HepG2 (cell line): Measurements from ENCODE around the gene FBXO2. TPM values are rescaled to one million over a fixed set of nuclear protein-coding genes. Genes with fewer than 3 reads are reported as not detected.

Experiments
- CCDC6 ChIP-seq: sonication (generic); formaldehyde crosslinking; IDR thresholded peaks from 2 replicates; pipeline ENCODE4 v1.8.1; 2022; ENCODE audit warnings: mild to moderate bottlenecking, missing genetic modification reagents, moderate library complexity
- FOXM1 ChIP-seq: sonication (generic); formaldehyde crosslinking; IDR thresholded peaks from 2 replicates; pipeline ENCODE4 v1.5.0; 2020; ENCODE audit warnings: missing genetic modification reagents
- HMG20A ChIP-seq: IDR thresholded peaks from 2 replicates; pipeline ENCODE4 v1.6.1; 2016; ENCODE audit warnings: borderline replicate concordance
- KDM3A ChIP-seq: IDR thresholded peaks from 2 replicates; pipeline ENCODE4 v1.6.1; 2018; ENCODE audit warnings: low read depth, missing compliant biosample characterization
- MZF1 ChIP-seq: sonication (generic); formaldehyde crosslinking; IDR thresholded peaks from 2 replicates; pipeline ENCODE4 v1.8.1; 2023; ENCODE audit warnings: mild to moderate bottlenecking, missing genetic modification reagents, borderline replicate concordance
- SETDB1 ChIP-seq: sonication (generic); formaldehyde crosslinking; IDR thresholded peaks from 2 replicates; pipeline ENCODE4 v1.5.1; 2020; ENCODE audit warnings: missing genetic modification reagents, mild to moderate bottlenecking, borderline replicate concordance
- ZNF720 ChIP-seq: sonication (generic); formaldehyde crosslinking; IDR thresholded peaks from 2 replicates; pipeline ENCODE4 v1.4.0; 2020; ENCODE audit warnings: missing genetic modification reagents
- polyA plus RNA-seq, 8 experiments: library from polyadenylated mRNA; depleted of rRNA in 3 of 8; stranded (reverse) in 7 of 8; unstranded in 1 of 8; fragments of >200 nt; fragmentation: Illumina TruSeq in 4 of 8; extraction: Trizol in 4 of 8; gene quantifications; 2 replicates each; pipeline versions ENCODE4 v1.2.1 to v1.2.3, GENCODE V29; 2011 to 2016; ENCODE audit warnings: low read depth in 4 of 8, missing spikeins in 1 of 8, mixed read lengths in 1 of 8; ENCODE audit not compliant: insufficient read depth in 1 of 8
- total RNA-seq, 5 experiments: library from RNA; depleted of rRNA; stranded (reverse); fragments of >200 nt; fragmentation: Illumina TruSeq; extraction: Trizol; gene quantifications; 2 replicates each; pipeline ENCODE4 v1.2.3, GENCODE V29; 2016; ENCODE audit warnings: low read depth in 1 of 5
- TF ChIP-seq, protein P1 (sequence below): fragments of 450-650 bp; IDR thresholded peaks from 2 replicates; pipeline ENCODE4 v1.6.1; 2016
- TF ChIP-seq, protein P2 (sequence below): sonication (generic); formaldehyde crosslinking; IDR thresholded peaks from 2 replicates; pipeline ENCODE4 v1.8.1; 2023; ENCODE audit warnings: missing genetic modification reagents, mild to moderate bottlenecking, borderline replicate concordance
- TF ChIP-seq, protein P3 (sequence below): sonication (generic); formaldehyde crosslinking; IDR thresholded peaks from 2 replicates; pipeline ENCODE4 v1.4.0; 2020; ENCODE audit warnings: missing genetic modification reagents, low read depth, mild to moderate bottlenecking, borderline replicate concordance
- TF ChIP-seq, protein P4 (sequence below): sonication (generic); formaldehyde crosslinking; IDR thresholded peaks from 2 replicates; pipeline ENCODE4 v1.4.0; 2020; ENCODE audit warnings: missing genetic modification reagents

FBXO2 gene
- total and polyA plus RNA-seq, 2 of the 13 experiments (the other 11 are each of a cell fraction or from before 2014, with no cell fraction given) = 79.3 to 112 TPM

DNA sequence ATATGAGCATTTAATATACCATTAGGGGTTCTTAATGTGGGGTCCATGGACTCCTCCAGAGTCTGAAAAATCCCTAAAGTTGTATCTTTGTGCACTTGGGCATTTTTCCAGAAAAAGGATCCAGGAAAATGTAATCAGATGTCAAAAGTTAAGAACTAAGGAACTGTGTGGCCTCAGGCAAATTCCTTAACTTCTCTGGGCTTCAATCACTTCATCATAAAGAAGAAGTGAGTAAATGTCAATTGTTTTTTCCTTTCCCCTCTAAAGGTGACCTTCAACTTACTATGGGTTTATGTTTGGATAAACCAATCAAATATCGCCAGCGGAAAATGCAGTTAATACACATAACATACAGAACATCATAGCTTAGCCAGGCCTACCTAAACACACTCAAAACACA lies 24.2 kb upstream of the FBXO2 start (continued):
- TF ChIP-seq, protein P1, sequence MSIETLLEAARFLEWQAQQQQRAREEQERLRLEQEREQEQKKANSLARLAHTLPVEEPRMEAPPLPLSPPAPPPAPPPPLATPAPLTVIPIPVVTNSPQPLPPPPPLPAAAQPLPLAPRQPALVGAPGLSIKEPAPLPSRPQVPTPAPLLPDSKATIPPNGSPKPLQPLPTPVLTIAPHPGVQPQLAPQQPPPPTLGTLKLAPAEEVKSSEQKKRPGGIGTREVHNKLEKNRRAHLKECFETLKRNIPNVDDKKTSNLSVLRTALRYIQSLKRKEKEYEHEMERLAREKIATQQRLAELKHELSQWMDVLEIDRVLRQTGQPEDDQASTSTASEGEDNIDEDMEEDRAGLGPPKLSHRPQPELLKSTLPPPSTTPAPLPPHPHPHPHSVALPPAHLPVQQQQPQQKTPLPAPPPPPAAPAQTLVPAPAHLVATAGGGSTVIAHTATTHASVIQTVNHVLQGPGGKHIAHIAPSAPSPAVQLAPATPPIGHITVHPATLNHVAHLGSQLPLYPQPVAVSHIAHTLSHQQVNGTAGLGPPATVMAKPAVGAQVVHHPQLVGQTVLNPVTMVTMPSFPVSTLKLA = no peak
- TF ChIP-seq MZF1 (CRISPR knock-in tag) (no peak), SETDB1 (no peak), HMG20A (CRISPR knock-in tag) (no peak), KDM3A (CRISPR knock-in tag) (no peak), FOXM1 (CRISPR knock-in tag) (no peak), ZNF720 (no peak), CCDC6 (CRISPR knock-in tag) (no peak)
- TF ChIP-seq, protein P2, sequence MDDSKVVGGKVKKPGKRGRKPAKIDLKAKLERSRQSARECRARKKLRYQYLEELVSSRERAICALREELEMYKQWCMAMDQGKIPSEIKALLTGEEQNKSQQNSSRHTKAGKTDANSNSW = no peak
- TF ChIP-seq, protein P3, sequence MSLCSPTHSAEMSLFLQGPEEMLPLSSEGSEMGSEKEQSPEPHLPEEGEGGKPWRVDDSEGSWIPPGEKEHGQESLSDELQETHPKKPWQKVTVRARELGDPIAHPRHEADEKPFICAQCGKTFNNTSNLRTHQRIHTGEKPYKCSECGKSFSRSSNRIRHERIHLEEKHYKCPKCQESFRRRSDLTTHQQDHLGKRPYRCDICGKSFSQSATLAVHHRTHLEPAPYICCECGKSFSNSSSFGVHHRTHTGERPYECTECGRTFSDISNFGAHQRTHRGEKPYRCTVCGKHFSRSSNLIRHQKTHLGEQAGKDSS (CRISPR knock-in tag) = no peak
- TF ChIP-seq, protein P4, sequence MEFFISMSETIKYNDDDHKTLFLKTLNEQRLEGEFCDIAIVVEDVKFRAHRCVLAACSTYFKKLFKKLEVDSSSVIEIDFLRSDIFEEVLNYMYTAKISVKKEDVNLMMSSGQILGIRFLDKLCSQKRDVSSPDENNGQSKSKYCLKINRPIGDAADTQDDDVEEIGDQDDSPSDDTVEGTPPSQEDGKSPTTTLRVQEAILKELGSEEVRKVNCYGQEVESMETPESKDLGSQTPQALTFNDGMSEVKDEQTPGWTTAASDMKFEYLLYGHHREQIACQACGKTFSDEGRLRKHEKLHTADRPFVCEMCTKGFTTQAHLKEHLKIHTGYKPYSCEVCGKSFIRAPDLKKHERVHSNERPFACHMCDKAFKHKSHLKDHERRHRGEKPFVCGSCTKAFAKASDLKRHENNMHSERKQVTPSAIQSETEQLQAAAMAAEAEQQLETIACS (CRISPR knock-in tag) = no peak
- TF ChIP-seq, all 625 proteins: peak for 0
